ENCODE measurements around the gene PAK4. TPM values are rescaled to one million over a fixed set of nuclear protein-coding genes. Genes with fewer than 3 reads are reported as not detected.

Gene PAK4
- total RNA-seq, 2 donors from 2014 or later: 63.9 to 68.1 TPM

DNA sequence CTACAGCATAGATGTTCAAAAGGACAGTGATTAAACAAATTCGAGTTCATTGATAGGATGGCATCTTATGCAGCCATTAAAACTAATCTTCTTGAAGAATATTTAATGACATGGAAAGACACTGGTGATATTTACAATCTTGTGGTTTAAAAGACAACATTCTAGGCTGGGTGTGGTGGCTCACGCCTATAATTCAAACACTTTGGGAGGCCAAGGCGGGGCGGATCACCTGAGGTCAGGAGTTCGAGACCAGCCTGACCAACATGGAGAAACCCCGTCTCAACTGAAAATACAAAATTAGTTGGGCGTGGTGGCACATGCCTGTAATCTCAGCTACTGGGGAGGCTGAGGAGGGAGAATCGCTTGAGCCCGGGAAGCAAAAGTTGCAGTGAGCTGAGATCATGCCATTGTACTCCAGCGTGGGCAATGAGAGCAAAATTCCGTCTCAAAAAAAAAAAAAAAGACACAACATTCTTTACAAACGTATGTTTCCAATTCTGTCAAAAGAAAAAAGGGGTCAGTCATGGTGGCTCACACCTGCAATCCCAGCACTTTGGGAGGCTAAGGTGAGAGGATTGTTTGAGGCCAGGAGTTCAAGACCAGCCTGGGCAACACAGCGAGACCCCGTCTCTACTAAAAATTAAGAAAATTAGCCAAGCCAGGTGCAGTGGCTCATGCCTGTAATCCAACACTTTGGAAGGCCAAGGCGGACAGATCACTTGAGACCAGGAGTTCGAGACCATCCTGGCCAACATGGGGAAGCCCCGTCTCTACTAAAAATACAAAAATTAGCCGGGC lies 2.5 kb upstream of the PAK4 start:
- no peaks in the 10 kb centered on the region for H3K36me3 Mint-ChIP-seq (ENCODE audit: low read depth)
- H3K4me1 Mint-ChIP-seq: peaks cover 17% of the 10 kb centered on the region
- no peak for DNase-seq
- H3K4me3 ChIP-seq (ENCODE audit: low read length): no peak overlapping the region
- no peak overlapping the region for H3K9ac ChIP-seq (ENCODE audit: extremely low read depth, low read length, poor library complexity, severe bottlenecking)
- no peak overlapping the region for H3K27ac Mint-ChIP-seq
- H3K4me1 ChIP-seq (ENCODE audit: control insufficient read depth, insufficient read depth, low read length): no peaks in the 10 kb centered on the region
- no peaks in the 10 kb centered on the region for H3K36me3 ChIP-seq (ENCODE audit: control insufficient read depth, insufficient read depth, low read length)
- no peak overlapping the region for H3K4me3 Mint-ChIP-seq
- no peaks in the 10 kb centered on the region for H3K27me3 ChIP-seq (ENCODE audit: control insufficient read depth, insufficient read depth, low read length, poor library complexity, severe bottlenecking)
- no peak overlapping the region for H3K27ac ChIP-seq (ENCODE audit: low read depth, low read length)
- H3K27me3 Mint-ChIP-seq (ENCODE audit: insufficient read depth): peaks cover 6% of the 10 kb centered on the region
- WGBS, 2 experiments (ENCODE audit: insufficient coverage in 1 of 2, insufficient read length in 1 of 2): 91 to 93% methylated on average over 18 of the region's 18 CpGs
- TF ChIP-seq, protein P1, sequence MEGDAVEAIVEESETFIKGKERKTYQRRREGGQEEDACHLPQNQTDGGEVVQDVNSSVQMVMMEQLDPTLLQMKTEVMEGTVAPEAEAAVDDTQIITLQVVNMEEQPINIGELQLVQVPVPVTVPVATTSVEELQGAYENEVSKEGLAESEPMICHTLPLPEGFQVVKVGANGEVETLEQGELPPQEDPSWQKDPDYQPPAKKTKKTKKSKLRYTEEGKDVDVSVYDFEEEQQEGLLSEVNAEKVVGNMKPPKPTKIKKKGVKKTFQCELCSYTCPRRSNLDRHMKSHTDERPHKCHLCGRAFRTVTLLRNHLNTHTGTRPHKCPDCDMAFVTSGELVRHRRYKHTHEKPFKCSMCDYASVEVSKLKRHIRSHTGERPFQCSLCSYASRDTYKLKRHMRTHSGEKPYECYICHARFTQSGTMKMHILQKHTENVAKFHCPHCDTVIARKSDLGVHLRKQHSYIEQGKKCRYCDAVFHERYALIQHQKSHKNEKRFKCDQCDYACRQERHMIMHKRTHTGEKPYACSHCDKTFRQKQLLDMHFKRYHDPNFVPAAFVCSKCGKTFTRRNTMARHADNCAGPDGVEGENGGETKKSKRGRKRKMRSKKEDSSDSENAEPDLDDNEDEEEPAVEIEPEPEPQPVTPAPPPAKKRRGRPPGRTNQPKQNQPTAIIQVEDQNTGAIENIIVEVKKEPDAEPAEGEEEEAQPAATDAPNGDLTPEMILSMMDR (conservative IDR thresholded peaks at IDR 0.05): no peak
- no peaks in the 10 kb centered on the region for H3K9me3 ChIP-seq (ENCODE audit: control insufficient read depth, low read length)
- H3K9me3 Mint-ChIP-seq: no peaks in the 10 kb centered on the region

DNA sequence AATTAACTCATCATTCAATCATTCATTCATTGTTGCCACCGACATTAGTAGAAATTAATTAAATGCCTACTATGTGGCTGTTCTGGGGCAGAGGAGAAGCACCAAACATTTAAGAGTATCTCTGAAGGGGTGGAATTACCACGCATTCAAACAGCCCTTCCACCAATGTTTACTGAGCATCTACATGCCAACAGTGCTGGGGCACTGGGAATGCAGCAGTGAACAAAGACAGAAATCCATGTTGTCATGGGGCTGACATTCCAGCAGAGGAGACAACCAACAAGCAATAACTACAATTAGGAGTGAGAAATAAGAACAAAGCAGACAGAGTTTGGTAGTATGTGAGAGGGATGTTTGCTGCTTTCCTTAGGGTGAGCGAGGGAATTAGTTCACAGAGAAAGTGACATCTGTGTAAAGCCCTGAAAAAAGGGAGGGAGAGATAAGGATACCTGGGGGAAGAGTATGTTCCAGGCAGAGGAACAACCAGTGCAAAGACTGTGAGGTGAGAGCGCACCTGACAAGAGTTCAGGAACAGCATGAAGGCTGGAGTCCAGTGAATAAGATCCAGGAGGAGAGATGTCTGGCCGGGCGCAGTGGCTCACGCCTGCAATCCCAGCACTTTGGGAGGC lies 1.3 kb upstream of the PAK4 start:
- Mint-ChIP-seq H3K27me3 (ENCODE audit: insufficient read depth) (peaks cover 6% of the 10 kb centered on the region), H3K4me3 (no peak overlapping the region), H3K27ac (peak overlapping the region; percentile 64), H3K4me1 (peaks cover 17% of the 10 kb centered on the region), H3K36me3 (ENCODE audit: low read depth) (no peaks in the 10 kb centered on the region), H3K9me3 (no peaks in the 10 kb centered on the region)
- peak overlapping the region; percentile 53 for H3K27ac ChIP-seq (ENCODE audit: low read depth, low read length)
- no peaks in the 10 kb centered on the region for H3K27me3 ChIP-seq (ENCODE audit: control insufficient read depth, insufficient read depth, low read length, poor library complexity, severe bottlenecking)
- H3K9me3 ChIP-seq (ENCODE audit: control insufficient read depth, low read length): no peaks in the 10 kb centered on the region
- DNase-seq: peak; percentile 63
- TF ChIP-seq, protein P1 (conservative IDR thresholded peaks at IDR 0.05): no peak
- no peak overlapping the region for H3K4me3 ChIP-seq (ENCODE audit: low read length)
- 76 to 88% methylated on average over 6 to 7 of the region's 7 CpGs for WGBS, 2 experiments (ENCODE audit: insufficient coverage in 1 of 2, insufficient read length in 1 of 2)
- no peaks in the 10 kb centered on the region for H3K4me1 ChIP-seq (ENCODE audit: control insufficient read depth, insufficient read depth, low read length)
- H3K36me3 ChIP-seq (ENCODE audit: control insufficient read depth, insufficient read depth, low read length): no peaks in the 10 kb centered on the region
- no peak overlapping the region for H3K9ac ChIP-seq (ENCODE audit: extremely low read depth, low read length, poor library complexity, severe bottlenecking)

DNA sequence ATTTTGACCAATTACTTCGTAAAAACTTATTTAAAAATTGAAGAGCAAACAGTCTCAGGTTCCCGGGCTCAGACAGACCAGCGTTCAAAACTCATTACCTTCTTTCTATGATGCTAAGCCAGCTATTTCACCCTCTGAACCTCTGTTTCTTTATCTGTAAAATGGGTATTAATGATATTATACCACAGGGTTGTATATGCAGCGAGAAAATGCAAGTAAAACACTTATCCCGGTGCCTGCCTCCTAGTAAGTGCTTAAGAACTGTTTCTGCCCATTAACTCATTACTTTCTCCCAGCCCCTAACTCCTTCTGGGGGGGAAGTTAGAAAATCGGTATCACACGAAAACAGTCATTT lies 410 bp upstream of the PAK4 start:
- no peaks in the 10 kb centered on the region for H3K36me3 ChIP-seq (ENCODE audit: control insufficient read depth, insufficient read depth, low read length)
- H3K9me3 ChIP-seq (ENCODE audit: control insufficient read depth, low read length): no peaks in the 10 kb centered on the region
- peak overlapping the region; percentile 96 for H3K4me3 Mint-ChIP-seq

More for the DNA sequence above, 410 bp upstream of the PAK4 start:
- H3K27me3 Mint-ChIP-seq (ENCODE audit: insufficient read depth): peaks cover 6% of the 10 kb centered on the region
- H3K4me1 Mint-ChIP-seq: peaks cover 18% of the 10 kb centered on the region
- H3K27me3 ChIP-seq (ENCODE audit: control insufficient read depth, insufficient read depth, low read length, poor library complexity, severe bottlenecking): no peaks in the 10 kb centered on the region
- no peak overlapping the region for H3K9ac ChIP-seq (ENCODE audit: extremely low read depth, low read length, poor library complexity, severe bottlenecking)
- DNase-seq: no peak
- no peaks in the 10 kb centered on the region for H3K9me3 Mint-ChIP-seq
- H3K36me3 Mint-ChIP-seq (ENCODE audit: low read depth): no peaks in the 10 kb centered on the region
- peak overlapping the region; percentile 89 for H3K4me3 ChIP-seq (ENCODE audit: low read length)
- H3K27ac ChIP-seq (ENCODE audit: low read depth, low read length): no peak overlapping the region
- H3K27ac Mint-ChIP-seq: peak overlapping the region; percentile 95
- H3K4me1 ChIP-seq (ENCODE audit: control insufficient read depth, insufficient read depth, low read length): no peaks in the 10 kb centered on the region
- WGBS, 2 experiments (ENCODE audit: insufficient coverage in 1 of 2, insufficient read length in 1 of 2): 0 to 40% methylated on average over 3 to 7 of the region's 7 CpGs
- TF ChIP-seq, protein P1 (conservative IDR thresholded peaks at IDR 0.05): no peak
